Smooth muscle cell (in vitro differentiated cells): ENCODE measurements around the gene HINT3. TPM values are rescaled to one million over a fixed set of nuclear protein-coding genes. Genes with fewer than 3 reads are reported as not detected.

Source experiments
- DNase-seq: peaks from one replicate; lab custom pipeline; 2025; ENCODE audit not compliant: unreplicated experiment; lab: John Stamatoyannopoulos, UW
- H2AFZ ChIP-seq: fragments of 200-600 bp; sonication (generic); 2 replicates; pipeline ENCODE4 v1.6.0; 2016; ENCODE audit warnings: antibody characterized with exemption, low read depth, mild to moderate bottlenecking
- H3F3A ChIP-seq: fragments of 200-600 bp; sonication (generic); 2 replicates; pipeline ENCODE4 v1.6.0; 2017; ENCODE audit warnings: antibody characterized with exemption, low read depth
- H3K27ac ChIP-seq: fragments of 200-600 bp; sonication (generic); 2 replicates; pipeline ENCODE4 v1.5.1; 2016; ENCODE audit warnings: low read depth, mild to moderate bottlenecking
- H3K27me3 ChIP-seq: fragments of 200-600 bp; sonication (generic); 2 replicates; pipeline ENCODE4 v1.6.1; 2016; ENCODE audit warnings: low read depth, mild to moderate bottlenecking
- H3K36me3 ChIP-seq: fragments of 200-600 bp; sonication (generic); 2 replicates; pipeline ENCODE4 v1.5.1; 2016; ENCODE audit warnings: low read depth
- H3K4me1 ChIP-seq: fragments of 200-600 bp; sonication (generic); 2 replicates; pipeline ENCODE4 v1.5.1; 2016; ENCODE audit warnings: low read depth
- H3K4me2 ChIP-seq: fragments of 200-600 bp; sonication (generic); 2 replicates; pipeline ENCODE4 v1.6.0; 2016; ENCODE audit warnings: mild to moderate bottlenecking
- H3K4me3 ChIP-seq: fragments of 200-600 bp; sonication (generic); 2 replicates; pipeline ENCODE4 v1.5.1; 2016; ENCODE audit warnings: mild to moderate bottlenecking
- H3K79me2 ChIP-seq: fragments of 200-600 bp; sonication (generic); 2 replicates; pipeline ENCODE4 v1.6.0; 2016; ENCODE audit warnings: low read depth, mild to moderate bottlenecking
- H3K9ac ChIP-seq: fragments of 200-600 bp; sonication (generic); 2 replicates; pipeline ENCODE4 v1.6.0; 2016; ENCODE audit warnings: low read depth
- H3K9me3 ChIP-seq: fragments of 200-600 bp; sonication (generic); replicated peaks from 2 replicates; pipeline ENCODE4 v1.5.1; 2016; ENCODE audit warnings: low read depth
- H4K20me1 ChIP-seq: fragments of 200-600 bp; sonication (generic); 2 replicates; pipeline ENCODE4 v1.6.0; 2016; ENCODE audit warnings: low read depth
- WGBS: methylation state at CpG from one replicate; pipeline ENCODE4 v1.1.7; 2016; ENCODE audit warnings: low lambda C conversion rate; 5-methylcytosine and 5-hydroxymethylcytosine counted together
- polyA plus RNA-seq: library from polyadenylated mRNA; unstranded; fragments of >200 nt; fragmentation: Nextera tagmentation; extraction: Ambion mirVana; gene quantifications from 2 replicates; pipeline ENCODE4 v1.2.1, GENCODE V29; 2016
- total RNA-seq: library from RNA; depleted of rRNA; stranded (reverse); fragments of >200 nt; gene quantifications from 2 replicates; pipeline ENCODE4 v1.2.3, GENCODE V29; 2014
- TF ChIP-seq, protein P1 (sequence below): fragments of 200-600 bp; sonication (generic); IDR thresholded peaks from 2 replicates; pipeline ENCODE4 v1.5.1; 2017; ENCODE audit warnings: borderline replicate concordance, mild to moderate bottlenecking, antibody characterized with exemption; ENCODE audit not compliant: insufficient read depth, poor library complexity, severe bottlenecking

HINT3 gene
- total and polyA plus RNA-seq, 2 experiments from 2014 or later = 6.8 to 13.1 TPM

DNA sequence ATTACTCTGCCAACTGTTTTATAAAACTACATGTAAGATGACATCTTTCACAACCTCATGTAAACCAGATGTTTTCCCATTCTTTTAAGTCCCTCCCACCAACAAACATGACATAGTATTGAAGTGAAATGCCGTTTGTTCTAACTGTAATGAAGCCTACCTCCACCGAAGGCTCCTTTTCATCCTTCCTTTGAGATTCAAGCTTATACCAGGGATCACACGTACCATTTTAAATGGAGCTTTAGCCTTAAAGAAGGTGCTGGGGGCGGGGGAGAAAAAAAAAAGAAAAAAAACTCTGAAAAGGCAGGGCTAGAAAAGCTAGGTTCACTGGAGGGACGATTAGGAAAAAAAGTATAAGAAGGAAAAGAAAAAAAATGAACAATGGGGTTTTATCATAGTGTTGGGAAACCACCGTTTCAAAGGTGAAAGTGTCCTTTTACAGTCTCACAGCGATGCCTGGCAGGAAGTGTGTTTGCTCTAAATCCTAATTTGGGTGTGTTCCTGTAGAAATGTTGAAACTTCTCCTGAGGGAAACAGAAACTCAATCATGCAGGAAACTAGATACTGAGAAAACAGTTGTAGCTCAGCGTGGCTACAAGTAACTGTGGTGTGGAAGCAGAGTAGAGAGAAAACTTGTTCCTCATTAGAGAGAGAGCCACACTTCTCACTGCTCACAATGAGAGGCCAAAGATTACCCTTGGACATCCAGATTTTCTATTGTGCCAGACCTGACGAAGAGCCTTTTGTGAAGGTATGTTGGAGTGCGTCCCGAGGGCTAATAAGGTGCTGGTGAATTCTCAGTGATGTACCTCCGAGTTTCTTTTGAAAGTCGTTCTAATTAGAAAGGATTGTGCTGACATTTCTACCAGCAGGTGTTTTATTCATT is 37.6 kb upstream of the HINT3 start:
- 44% methylated on average over 13 of the region's 13 CpGs for WGBS
- Histone ChIP-seq H3K36me3 (peaks cover 8% of the 10 kb centered on the region), H3K4me2 (peak overlapping the region; percentile 82)

GRCh38 chr6:125919618-125920017 is 37.0 kb upstream of the HINT3 start:
- 83% methylated on average over 3 of the region's 3 CpGs for WGBS
- peaks cover 14% of the 10 kb centered on the region for H3K79me2 ChIP-seq
- no peaks in the 10 kb centered on the region for H3K27me3 ChIP-seq
- H3K4me3 ChIP-seq = peak overlapping the region; percentile 47
- no peak overlapping the region for H2AFZ ChIP-seq
- H3K9ac ChIP-seq = peak overlapping the region; percentile 50
- peak overlapping the region; percentile 82 for H3K4me2 ChIP-seq
- H3F3A ChIP-seq = no peaks in the 10 kb centered on the region
- no peaks in the 10 kb centered on the region for H4K20me1 ChIP-seq
- DNase-seq = no peak
- TF ChIP-seq, protein P1, sequence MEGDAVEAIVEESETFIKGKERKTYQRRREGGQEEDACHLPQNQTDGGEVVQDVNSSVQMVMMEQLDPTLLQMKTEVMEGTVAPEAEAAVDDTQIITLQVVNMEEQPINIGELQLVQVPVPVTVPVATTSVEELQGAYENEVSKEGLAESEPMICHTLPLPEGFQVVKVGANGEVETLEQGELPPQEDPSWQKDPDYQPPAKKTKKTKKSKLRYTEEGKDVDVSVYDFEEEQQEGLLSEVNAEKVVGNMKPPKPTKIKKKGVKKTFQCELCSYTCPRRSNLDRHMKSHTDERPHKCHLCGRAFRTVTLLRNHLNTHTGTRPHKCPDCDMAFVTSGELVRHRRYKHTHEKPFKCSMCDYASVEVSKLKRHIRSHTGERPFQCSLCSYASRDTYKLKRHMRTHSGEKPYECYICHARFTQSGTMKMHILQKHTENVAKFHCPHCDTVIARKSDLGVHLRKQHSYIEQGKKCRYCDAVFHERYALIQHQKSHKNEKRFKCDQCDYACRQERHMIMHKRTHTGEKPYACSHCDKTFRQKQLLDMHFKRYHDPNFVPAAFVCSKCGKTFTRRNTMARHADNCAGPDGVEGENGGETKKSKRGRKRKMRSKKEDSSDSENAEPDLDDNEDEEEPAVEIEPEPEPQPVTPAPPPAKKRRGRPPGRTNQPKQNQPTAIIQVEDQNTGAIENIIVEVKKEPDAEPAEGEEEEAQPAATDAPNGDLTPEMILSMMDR = no peak
- H3K9me3 ChIP-seq = no peaks in the 10 kb centered on the region
- H3K27ac ChIP-seq = peak overlapping the region; percentile 85
- peaks cover 17% of the 10 kb centered on the region for H3K4me1 ChIP-seq
- peaks cover 8% of the 10 kb centered on the region for H3K36me3 ChIP-seq

More for the DNA sequence above, 37.6 kb upstream of the HINT3 start:
- H4K20me1 ChIP-seq = no peaks in the 10 kb centered on the region
- no peak for DNase-seq
- no peaks in the 10 kb centered on the region for H3F3A ChIP-seq
- H3K9me3 ChIP-seq = no peaks in the 10 kb centered on the region
- H3K4me3 ChIP-seq = peak overlapping the region; percentile 47
- H3K27me3 ChIP-seq = no peaks in the 10 kb centered on the region
- H2AFZ ChIP-seq = no peak overlapping the region
- TF ChIP-seq, protein P1 = no peak
- H3K4me1 ChIP-seq = peaks cover 24% of the 10 kb centered on the region
- peak overlapping the region; percentile 85 for H3K27ac ChIP-seq
- H3K79me2 ChIP-seq = peaks cover 14% of the 10 kb centered on the region
- peak overlapping the region; percentile 71 for H3K9ac ChIP-seq

- H3K27me3 ChIP-seq = no peaks in the 10 kb centered on the region
- no peaks in the 10 kb centered on the region for H3F3A ChIP-seq
- H3K4me2 ChIP-seq = no peak overlapping the region
- no peak overlapping the region for H2AFZ ChIP-seq
- H3K4me3 ChIP-seq = no peak overlapping the region
- no peak overlapping the region for H3K9ac ChIP-seq
- H3K27ac ChIP-seq = no peak overlapping the region
- H3K36me3 ChIP-seq = peaks cover 11% of the 10 kb centered on the region
- TF ChIP-seq, protein P1 = no peak
- no peaks in the 10 kb centered on the region for H4K20me1 ChIP-seq
- DNase-seq = no peak
- H3K79me2 ChIP-seq = peaks cover 14% of the 10 kb centered on the region
- no peaks in the 10 kb centered on the region for H3K9me3 ChIP-seq
- WGBS = 97% methylated on average over 8 of the region's 8 CpGs
- peaks cover 13% of the 10 kb centered on the region for H3K4me1 ChIP-seq
Measured at GRCh38 chr6:125922322-125922860, 34.2 kb upstream of the HINT3 start.
